Measurements from ENCODE around the gene PALD1. TPM values are rescaled to one million over a fixed set of nuclear protein-coding genes. Genes with fewer than 3 reads are reported as not detected.

PALD1 gene
- total RNA-seq, 3 donors from 2014 or later (not counting 1 experiment from before 2014, with no cell fraction given), result 0.21 TPM; not detected in 2

GRCh38 chr10:70567603-70568002, 89.0 kb downstream of the PALD1 start:
- Histone ChIP-seq H3K27ac (ENCODE audit: low read length) (no peak overlapping the region), H3K36me3 (ENCODE audit: control insufficient read depth, insufficient read depth, low read length) (no peaks in the 10 kb centered on the region), H3K9me3 (ENCODE audit: control insufficient read depth, insufficient read depth, low read length) (no peaks in the 10 kb centered on the region), H3K27me3 (ENCODE audit: control insufficient read depth, insufficient read depth, low read length) (no peaks in the 10 kb centered on the region), H3K4me1 (ENCODE audit: control insufficient read depth, insufficient read depth, low read length) (peaks cover 67% of the 10 kb centered on the region), H3K4me3 (ENCODE audit: low read length) (no peak overlapping the region)
- DNase-seq (no peak), ATAC-seq (no peak)
- intact Hi-C loops (cut with micrococcal nuclease), result no loop called here
- WGBS (ENCODE audit: insufficient coverage), result 87% methylated on average over 4 of the region's 4 CpGs
- no peak for TF ChIP-seq CTCF (IDR thresholded peaks at IDR 0.05)
- Mint-ChIP-seq H3K36me3 (no peaks in the 10 kb centered on the region), H3K9me3 (no peaks in the 10 kb centered on the region), H3K27me3 (ENCODE audit: low read depth in 2 of 2) (no peaks in the 10 kb centered on the region), H3K27ac (no peak overlapping the region), H3K4me1 (peaks cover 41 to 54% of the 10 kb centered on the region in 2 donors), H3K4me3 (no peak overlapping the region)

GRCh38 chr10:70568113-70568512, 89.5 kb downstream of the PALD1 start:
- Mint-ChIP-seq H3K27ac (no peak overlapping the region), H3K27me3 (ENCODE audit: low read depth in 2 of 2) (no peaks in the 10 kb centered on the region), H3K4me1 (peaks cover 44 to 54% of the 10 kb centered on the region in 2 donors), H3K9me3 (no peaks in the 10 kb centered on the region), H3K36me3 (no peaks in the 10 kb centered on the region), H3K4me3 (no peak overlapping the region)
- Histone ChIP-seq H3K27ac (ENCODE audit: low read length) (no peak overlapping the region), H3K27me3 (ENCODE audit: control insufficient read depth, insufficient read depth, low read length) (no peaks in the 10 kb centered on the region), H3K4me3 (ENCODE audit: low read length) (no peak overlapping the region), H3K9me3 (ENCODE audit: control insufficient read depth, insufficient read depth, low read length) (no peaks in the 10 kb centered on the region), H3K36me3 (ENCODE audit: control insufficient read depth, insufficient read depth, low read length) (no peaks in the 10 kb centered on the region), H3K4me1 (ENCODE audit: control insufficient read depth, insufficient read depth, low read length) (peaks cover 70% of the 10 kb centered on the region)
- DNase-seq (no peak), ATAC-seq (no peak)
- no peak for TF ChIP-seq CTCF (IDR thresholded peaks at IDR 0.05)
- intact Hi-C loops (cut with micrococcal nuclease), result no loop called here
- WGBS (ENCODE audit: insufficient coverage), result 93% methylated on average over 3 of the region's 3 CpGs

GRCh38 chr10:70568781-70569495, 90.4 kb downstream of the PALD1 start:
- no peak for DNase-seq

More at GRCh38 chr10:70568781-70569495, 90.4 kb downstream of the PALD1 start:
- no peak overlapping the region for H3K4me3 Mint-ChIP-seq
- H3K27ac Mint-ChIP-seq, result no peak overlapping the region
- Histone ChIP-seq H3K27me3 (ENCODE audit: control insufficient read depth, insufficient read depth, low read length) (no peaks in the 10 kb centered on the region), H3K36me3 (ENCODE audit: control insufficient read depth, insufficient read depth, low read length) (no peaks in the 10 kb centered on the region), H3K4me1 (ENCODE audit: control insufficient read depth, insufficient read depth, low read length) (peaks cover 73% of the 10 kb centered on the region), H3K4me3 (ENCODE audit: low read length) (no peak overlapping the region), H3K27ac (ENCODE audit: low read length) (no peak overlapping the region), H3K9me3 (ENCODE audit: control insufficient read depth, insufficient read depth, low read length) (no peaks in the 10 kb centered on the region)
- peaks cover 43 to 53% of the 10 kb centered on the region in 2 donors for H3K4me1 Mint-ChIP-seq
- no peaks in the 10 kb centered on the region for H3K9me3 Mint-ChIP-seq
- no peak for ATAC-seq
- TF ChIP-seq CTCF (IDR thresholded peaks at IDR 0.05), result no peak
- no peaks in the 10 kb centered on the region for H3K36me3 Mint-ChIP-seq
- no peaks in the 10 kb centered on the region for H3K27me3 Mint-ChIP-seq (ENCODE audit: low read depth in 2 of 2)
- intact Hi-C loops (cut with micrococcal nuclease), result no loop called here
- 78% methylated on average over 4 of the region's 7 CpGs for WGBS (ENCODE audit: insufficient coverage)

Measured in natural killer cell (primary cell).